Trophoblast cell (in vitro differentiated cells and primary cell): Measurements from ENCODE around the gene ZNF407.

Source experiments
- DNase-seq, 2 donors: peaks; one replicate each; pipeline ENCODE4 v3.0.0-alpha.2; 2016
- H2AFZ ChIP-seq: 2 replicates; pipeline ENCODE4 v1.6.1; 2013; ENCODE audit warnings: low read length, moderate library complexity, mild to moderate bottlenecking; ENCODE audit not compliant: insufficient read depth, poor library complexity
- H2AK5ac ChIP-seq: 2 replicates; pipeline ENCODE4 v1.6.1; 2013; ENCODE audit warnings: mild to moderate bottlenecking, low read length
- H2BK120ac ChIP-seq: 2 replicates; pipeline ENCODE4 v1.6.1; 2013; ENCODE audit warnings: low read length, mild to moderate bottlenecking, moderate library complexity; ENCODE audit not compliant: insufficient read depth, poor library complexity
- H2BK12ac ChIP-seq: 2 replicates; pipeline ENCODE4 v1.6.1; 2013; ENCODE audit warnings: mild to moderate bottlenecking, low read length, moderate library complexity
- H2BK5ac ChIP-seq: 2 replicates; pipeline ENCODE4 v1.6.1; 2013; ENCODE audit warnings: low read length, low read depth, moderate library complexity, mild to moderate bottlenecking; ENCODE audit not compliant: poor library complexity
- H3K14ac ChIP-seq: 2 replicates; pipeline ENCODE4 v1.6.1; 2013; ENCODE audit warnings: mild to moderate bottlenecking, low read length
- H3K18ac ChIP-seq: 2 replicates; pipeline ENCODE4 v1.6.1; 2013; ENCODE audit warnings: mild to moderate bottlenecking, low read length
- H3K23ac ChIP-seq: 2 replicates; pipeline ENCODE4 v1.6.1; 2013; ENCODE audit warnings: low read length
- H3K27ac ChIP-seq: 2 replicates; pipeline ENCODE4 v1.5.1; 2013; ENCODE audit warnings: low read depth, mild to moderate bottlenecking, inconsistent platforms, low read length, moderate library complexity
- H3K27me3 ChIP-seq: 2 replicates; pipeline ENCODE4 v1.6.1; 2013; ENCODE audit warnings: inconsistent platforms, mild to moderate bottlenecking, low read length, moderate library complexity; ENCODE audit not compliant: insufficient read depth
- H3K36me3 ChIP-seq, 2 experiments: 1 replicate in 1 of 2; 2 replicates in 1 of 2; pipeline ENCODE4 v1.6.1; 2013; ENCODE audit warnings: low read length in 2 of 2, mild to moderate bottlenecking in 2 of 2, moderate library complexity in 1 of 2; ENCODE audit not compliant: insufficient read depth in 2 of 2, control insufficient read depth in 1 of 2
- H3K4ac ChIP-seq: 2 replicates; pipeline ENCODE4 v1.6.1; 2013; ENCODE audit warnings: low read depth, mild to moderate bottlenecking, low read length, moderate library complexity
- H3K4me1 ChIP-seq, 2 experiments: 1 replicate in 1 of 2; 2 replicates in 1 of 2; pipeline ENCODE4 v1.6.1; 2013; ENCODE audit warnings: low read length in 2 of 2, mild to moderate bottlenecking in 2 of 2, moderate library complexity in 1 of 2; ENCODE audit not compliant: insufficient read depth in 2 of 2, control insufficient read depth in 1 of 2
- H3K4me2 ChIP-seq: 2 replicates; pipeline ENCODE4 v1.6.1; 2013; ENCODE audit warnings: inconsistent platforms, mild to moderate bottlenecking, low read length, moderate library complexity
- H3K4me3 ChIP-seq: 2 replicates; pipeline ENCODE4 v1.5.1; 2013; ENCODE audit warnings: mild to moderate bottlenecking, low read depth, low read length, inconsistent platforms
- H3K79me1 ChIP-seq: one replicate; pipeline ENCODE4 v1.6.1; 2013; ENCODE audit warnings: low read length
- H3K79me2 ChIP-seq: 2 replicates; pipeline ENCODE4 v1.6.1; 2013; ENCODE audit warnings: low read length, mild to moderate bottlenecking; ENCODE audit not compliant: control insufficient read depth, insufficient read depth, poor library complexity
- H3K9ac ChIP-seq: 2 replicates; pipeline ENCODE4 v1.6.1; 2013; ENCODE audit warnings: mild to moderate bottlenecking, low read length
- H3K9me3 ChIP-seq: 2 replicates; pipeline ENCODE4 v1.6.1; 2013; ENCODE audit warnings: low read depth, mild to moderate bottlenecking, control low read depth, inconsistent platforms, low read length; ENCODE audit not compliant: insufficient read depth
- H4K12ac ChIP-seq: 2 replicates; pipeline ENCODE4 v1.6.1; 2013; ENCODE audit warnings: low read depth, mild to moderate bottlenecking, low read length, moderate library complexity
- H4K8ac ChIP-seq: 2 replicates; pipeline ENCODE4 v1.6.1; 2013; ENCODE audit warnings: low read depth, mild to moderate bottlenecking, low read length, moderate library complexity
- H4K91ac ChIP-seq: one replicate; pipeline ENCODE4 v1.6.1; 2013; ENCODE audit warnings: low read depth, mild to moderate bottlenecking, low read length, moderate library complexity
- WGBS: extraction: QIAGEN DNeasy Blood & Tissue Kit; methylation state at CpG from one replicate; pipeline ENCODE4 v1.1.7; 2013; ENCODE audit warnings: missing lambda C conversion rate; ENCODE audit not compliant: insufficient read length, insufficient coverage; ENCODE audit errors: extremely low coverage; 5-methylcytosine and 5-hydroxymethylcytosine counted together

Gene ZNF407

GRCh38 chr18:75054611-75055010, 456.9 kb downstream of the ZNF407 start:
- H3K9me3 ChIP-seq: peaks cover 2% of the 10 kb centered on the region
- WGBS: no CpG with 5 or more reads among the region's 5 CpGs

DNA sequence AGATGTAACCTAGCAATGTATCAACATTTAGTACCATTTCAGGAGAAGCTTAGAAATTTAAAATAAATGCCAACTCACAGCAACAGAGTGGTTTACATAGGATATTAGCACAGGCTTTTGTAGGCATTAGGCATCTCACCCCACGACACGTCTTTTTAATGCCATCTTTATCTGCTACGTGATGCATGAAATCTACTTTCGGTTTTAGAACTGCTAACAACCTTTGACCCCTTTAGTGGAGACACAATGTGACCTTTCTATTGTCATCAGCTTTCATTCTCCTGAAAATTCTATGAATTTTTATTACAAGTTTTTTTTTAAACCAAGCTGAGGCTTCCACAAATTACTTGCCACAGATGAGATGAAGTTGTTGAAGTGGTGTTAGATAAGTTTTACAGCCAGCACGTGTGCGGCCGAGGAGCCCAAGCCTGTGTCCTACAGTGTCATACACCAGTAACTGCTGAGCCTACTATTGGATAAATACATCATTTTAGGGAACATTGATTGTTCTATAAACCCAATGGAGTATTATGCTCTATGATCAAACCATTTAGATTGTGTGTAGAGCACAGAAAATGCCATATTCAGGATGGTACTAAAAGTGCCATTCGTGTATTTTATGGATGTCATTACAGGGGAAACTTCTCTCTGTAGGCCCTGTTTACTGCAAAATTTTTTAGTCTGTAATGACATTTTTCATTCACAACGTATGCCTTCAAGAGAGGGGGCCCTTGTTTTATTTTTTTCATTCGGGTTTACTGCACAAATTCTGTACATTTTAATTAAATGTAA, 459.7 kb downstream of the ZNF407 start:
- Histone ChIP-seq H2AFZ (no peak overlapping the region), H3K27ac (no peak overlapping the region), H3K79me2 (no peaks in the 10 kb centered on the region), H2AK5ac (no peak overlapping the region), H4K91ac (no peak overlapping the region), H4K8ac (no peak overlapping the region), H3K4me3 (no peak overlapping the region), H3K27me3 (no peaks in the 10 kb centered on the region), H3K23ac (no peak overlapping the region), H3K4ac (no peak overlapping the region), H3K79me1 (no peaks in the 10 kb centered on the region), H3K9me3 (peaks cover 2% of the 10 kb centered on the region), H4K12ac (no peak overlapping the region), H3K4me1 (no peaks in the 10 kb centered on the region), H3K36me3 (no peaks in the 10 kb centered on the region), H3K4me2 (no peak overlapping the region), H3K14ac (no peak overlapping the region), H2BK5ac (no peak overlapping the region), H3K18ac (no peak overlapping the region), H2BK12ac (no peak overlapping the region), H2BK120ac (no peak overlapping the region), H3K9ac (no peak overlapping the region)
- WGBS: no CpG with 5 or more reads among the region's 10 CpGs
- DNase-seq: no peak

More at GRCh38 chr18:75054611-75055010, 456.9 kb downstream of the ZNF407 start:
- no peak overlapping the region for H3K4me3 ChIP-seq
- H2AFZ ChIP-seq: no peak overlapping the region
- H3K4ac ChIP-seq: no peak overlapping the region
- H2BK12ac ChIP-seq: no peak overlapping the region
- no peak overlapping the region for H3K9ac ChIP-seq
- no peak overlapping the region for H3K27ac ChIP-seq
- H4K12ac ChIP-seq: no peak overlapping the region
- H2BK120ac ChIP-seq: no peak overlapping the region
- H3K36me3 ChIP-seq: no peaks in the 10 kb centered on the region
- no peak overlapping the region for H3K4me2 ChIP-seq
- no peaks in the 10 kb centered on the region for H3K79me2 ChIP-seq
- H3K18ac ChIP-seq: no peak overlapping the region
- H2BK5ac ChIP-seq: no peak overlapping the region
- no peak overlapping the region for H3K23ac ChIP-seq
- no peak overlapping the region for H3K14ac ChIP-seq
- no peak overlapping the region for H2AK5ac ChIP-seq
- H4K91ac ChIP-seq: no peak overlapping the region
- H4K8ac ChIP-seq: no peak overlapping the region
- no peaks in the 10 kb centered on the region for H3K4me1 ChIP-seq
- DNase-seq: no peak
- no peaks in the 10 kb centered on the region for H3K79me1 ChIP-seq
- H3K27me3 ChIP-seq: no peaks in the 10 kb centered on the region

GRCh38 chr18:75060185-75060584, 462.5 kb downstream of the ZNF407 start:
- no peak overlapping the region for H3K23ac ChIP-seq
- WGBS: no CpG with 5 or more reads among the region's 21 CpGs
- no peak overlapping the region for H3K9ac ChIP-seq
- no peak for DNase-seq
- no peak overlapping the region for H2BK120ac ChIP-seq
- H3K9me3 ChIP-seq: peaks cover 2% of the 10 kb centered on the region
- no peak overlapping the region for H3K4ac ChIP-seq
- H2AK5ac ChIP-seq: no peak overlapping the region
- no peak overlapping the region for H4K91ac ChIP-seq
- H3K27me3 ChIP-seq: no peaks in the 10 kb centered on the region
- no peaks in the 10 kb centered on the region for H3K36me3 ChIP-seq
- no peak overlapping the region for H3K4me2 ChIP-seq
- H4K8ac ChIP-seq: no peak overlapping the region
- H2BK12ac ChIP-seq: no peak overlapping the region
- H3K79me1 ChIP-seq: no peaks in the 10 kb centered on the region
- no peak overlapping the region for H3K4me3 ChIP-seq
- no peaks in the 10 kb centered on the region for H3K79me2 ChIP-seq
- no peak overlapping the region for H2AFZ ChIP-seq
- H2BK5ac ChIP-seq: no peak overlapping the region
- no peak overlapping the region for H3K14ac ChIP-seq
- H3K18ac ChIP-seq: no peak overlapping the region
- H3K4me1 ChIP-seq: no peaks in the 10 kb centered on the region
- no peak overlapping the region for H3K27ac ChIP-seq
- no peak overlapping the region for H4K12ac ChIP-seq

DNA sequence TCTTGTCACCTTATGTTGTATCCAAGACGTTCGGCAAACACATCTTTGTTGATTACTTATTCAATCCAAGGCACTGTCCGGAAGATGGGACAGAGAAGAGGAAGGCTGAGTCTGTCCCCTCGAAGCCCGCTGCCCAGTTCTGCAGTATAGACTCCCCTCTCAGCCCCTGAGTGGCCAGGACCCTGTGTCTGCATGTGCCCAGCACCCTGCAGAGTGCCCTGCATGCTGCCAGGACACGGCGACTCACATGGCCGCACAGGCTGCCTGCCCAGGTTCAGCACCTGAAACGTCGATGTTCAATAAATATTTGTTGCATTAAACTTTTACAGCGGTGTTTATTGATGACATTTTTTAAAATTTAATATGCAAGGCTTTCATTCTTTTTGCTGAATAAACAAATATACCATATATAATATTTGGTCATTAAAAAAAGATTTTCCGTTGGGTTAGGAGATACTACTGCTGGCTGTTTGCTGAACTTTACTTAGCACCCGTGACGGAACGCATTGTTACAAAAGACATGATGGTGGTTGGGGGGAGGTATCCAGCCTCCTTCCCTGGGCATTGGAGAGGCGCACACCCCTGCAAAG, 464.7 kb downstream of the ZNF407 start:
- Histone ChIP-seq H3K4ac (no peak overlapping the region), H4K12ac (no peak overlapping the region), H2BK120ac (no peak overlapping the region), H3K79me1 (no peaks in the 10 kb centered on the region), H3K4me2 (no peak overlapping the region), H2AK5ac (no peak overlapping the region), H4K8ac (no peak overlapping the region), H3K36me3 (no peaks in the 10 kb centered on the region), H4K91ac (no peak overlapping the region), H3K4me3 (no peak overlapping the region), H2AFZ (no peak overlapping the region), H2BK12ac (no peak overlapping the region), H3K18ac (no peak overlapping the region), H3K27ac (no peak overlapping the region), H3K79me2 (no peaks in the 10 kb centered on the region), H3K27me3 (no peaks in the 10 kb centered on the region), H2BK5ac (no peak overlapping the region), H3K14ac (no peak overlapping the region), H3K9me3 (peaks cover 2% of the 10 kb centered on the region), H3K9ac (no peak overlapping the region), H3K23ac (no peak overlapping the region), H3K4me1 (peaks cover 0 to 4% of the 10 kb centered on the region in 2 experiments)
- no CpG with 5 or more reads among the region's 16 CpGs for WGBS
- DNase-seq: no peak
